ENCODE measurements around the gene S100A7A.
A peak's percentile ranks its signal among the peaks of the same experiment; 100 is the strongest.

The S100A7A gene

GRCh38 chr1:153415850-153416570 is at the start of gene S100A7A:
TSS of gene S100A7A (plus strand) at chr1:153416520. CDS start at chr1:153418083, 1,563 bp downstream.
- no peak for DNase-seq (ENCODE audit: low read depth, low spot score)

DNA sequence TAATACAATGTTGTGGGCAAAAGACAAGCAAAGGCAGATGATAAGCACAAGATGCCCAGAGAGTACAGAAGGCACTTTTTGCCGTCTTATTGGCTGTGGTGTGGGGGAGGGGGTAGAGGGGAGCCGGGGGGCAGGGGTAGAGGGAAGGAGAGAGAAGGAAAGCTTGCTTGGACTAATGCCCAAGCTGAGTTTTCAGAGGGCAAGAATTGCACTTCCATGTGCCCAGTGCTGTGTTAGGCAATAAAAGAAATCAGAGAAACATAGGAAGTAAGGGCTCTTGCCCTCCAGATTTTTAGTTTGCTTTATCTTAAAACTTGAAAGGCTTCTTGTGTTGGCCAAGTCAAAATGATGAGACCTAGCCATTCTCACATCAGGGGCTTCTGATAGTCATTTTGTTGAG is 49.2 kb upstream of the S100A7A start:
- DNase-seq (ENCODE audit: low read depth, low spot score), result no peak

GRCh38 chr1:153368495-153368894 is 47.8 kb upstream of the S100A7A start:
- no peak for DNase-seq (ENCODE audit: low read depth, low spot score)

- DNase-seq (ENCODE audit: low read depth, low spot score), result no peak
These were observed 46.2 kb upstream of the S100A7A start for GRCh38 chr1:153370146-153370545.

- no peak for DNase-seq (ENCODE audit: low read depth, low spot score)
These were observed 45.1 kb upstream of the S100A7A start for GRCh38 chr1:153371231-153371630.

- DNase-seq (ENCODE audit: low read depth, low spot score), result no peak
These were observed 43.7 kb upstream of the S100A7A start for GRCh38 chr1:153372571-153372970.

DNA sequence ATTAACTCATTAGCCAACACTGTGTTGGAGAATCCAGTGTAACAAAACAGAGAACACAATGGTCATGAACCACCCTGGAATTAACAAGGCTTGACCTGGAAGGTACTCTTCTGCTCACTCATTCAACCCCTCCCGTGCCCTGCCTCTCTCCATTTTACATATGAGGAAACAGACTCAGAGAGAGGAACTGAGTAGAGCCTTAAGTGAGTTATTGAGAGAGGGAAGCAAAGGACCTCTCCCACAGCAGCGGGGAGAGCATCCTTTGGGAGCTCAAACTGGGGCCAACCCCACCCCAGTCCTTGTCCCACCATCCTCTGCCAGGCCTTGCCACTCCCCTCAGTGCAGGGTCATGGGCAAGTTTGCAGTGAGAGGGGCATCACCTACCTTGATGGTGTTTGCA is 42.2 kb upstream of the S100A7A start:
- DNase-seq (ENCODE audit: low read depth, low spot score), result no peak

DNA sequence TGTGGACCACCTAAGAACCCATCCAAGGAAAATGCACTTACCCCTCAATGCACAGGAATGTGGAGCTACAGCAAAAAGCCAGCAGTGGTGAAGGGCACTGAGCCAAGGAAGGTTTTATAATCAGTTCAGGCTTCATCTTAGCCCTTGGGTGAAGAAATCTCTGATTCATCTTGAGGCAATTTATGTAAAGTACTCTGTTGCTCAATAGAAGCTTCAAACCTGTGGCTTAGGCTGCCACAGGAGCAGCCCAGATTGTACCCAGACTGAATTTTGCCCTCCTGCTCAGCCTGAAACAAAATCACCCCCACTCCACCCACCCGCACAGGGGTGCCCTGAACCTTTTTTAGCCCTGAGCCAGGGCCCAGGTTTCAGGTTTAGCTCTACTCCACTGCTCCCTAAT is 40.8 kb upstream of the S100A7A start, which contains the start of gene S100A12:
S100A12 (minus strand) TSS at position 111 of the 400 bp plus-strand sequence. CDS start 1,029 bp downstream, outside the sequence.
- no peak for DNase-seq (ENCODE audit: low read depth, low spot score)

DNA sequence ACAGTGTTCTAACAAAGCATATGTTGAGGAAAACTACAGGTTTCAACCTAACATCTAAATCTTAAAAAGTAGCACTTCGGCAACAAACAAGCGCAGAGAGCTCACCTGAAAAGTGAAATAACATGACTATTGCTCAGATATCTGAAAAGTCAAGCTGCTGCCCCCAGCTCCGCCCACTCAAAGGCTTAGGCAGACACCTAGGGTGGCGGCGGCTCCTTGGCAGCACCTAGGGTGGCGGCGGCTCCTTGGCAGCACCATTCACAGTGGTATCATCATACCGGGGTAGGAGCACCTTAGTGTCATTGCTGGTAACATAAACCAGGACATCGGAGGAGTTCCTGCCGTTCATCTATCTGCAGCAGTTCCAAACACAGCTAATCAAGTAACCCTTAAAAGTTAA is 36.7 kb upstream of the S100A7A start:
- DNase-seq (ENCODE audit: low read depth, low spot score), result no peak

DNA sequence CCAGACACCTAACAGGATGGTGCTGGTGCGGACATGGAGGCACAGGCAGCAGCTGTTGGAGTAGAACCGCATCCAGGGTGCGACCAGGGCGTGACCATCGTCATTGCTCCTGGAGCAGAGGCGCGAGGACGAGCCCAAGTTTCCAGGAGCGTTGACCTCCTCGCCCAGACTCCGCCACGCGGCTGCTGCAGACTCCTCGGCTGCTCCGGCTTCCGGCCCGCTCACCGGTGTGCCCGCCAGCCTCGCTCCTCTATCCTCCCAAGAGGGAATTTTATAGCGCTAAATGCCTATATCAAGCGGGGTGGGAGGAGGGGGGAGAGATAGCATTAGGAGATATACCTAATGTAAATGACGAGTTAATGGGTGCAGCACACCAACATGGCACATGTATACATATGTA is 35.6 kb upstream of the S100A7A start:
- no peak for DNase-seq (ENCODE audit: low read depth, low spot score)

DNA sequence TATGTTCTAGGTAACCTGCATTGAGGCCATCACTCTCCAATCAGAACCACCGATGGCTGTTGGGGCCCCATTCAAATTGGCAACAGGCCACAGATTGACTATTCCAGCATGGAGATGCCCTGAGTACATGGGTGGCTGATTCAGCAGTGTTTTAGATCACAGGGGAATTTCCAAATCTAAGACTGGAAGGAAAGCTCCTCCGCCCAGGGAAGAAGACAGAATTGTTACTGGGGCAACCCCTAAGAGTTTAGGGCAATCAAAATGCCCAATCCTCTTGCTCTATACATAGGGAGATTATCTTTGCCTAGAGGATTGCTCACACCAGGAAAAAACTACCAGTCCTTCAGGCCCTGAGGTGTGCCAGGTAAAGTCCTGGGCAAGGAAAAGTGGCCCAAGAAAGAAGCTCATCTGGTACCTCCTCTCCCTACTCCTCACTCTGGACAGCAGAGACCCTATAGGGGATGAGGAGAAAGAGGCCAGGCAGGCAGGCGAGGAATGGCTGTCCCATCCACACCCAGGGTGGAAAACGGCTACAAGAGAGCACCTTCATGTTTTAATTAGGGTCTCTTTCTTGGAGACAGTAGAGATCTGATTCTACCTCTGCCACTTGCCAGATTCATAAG is 31.3 kb upstream of the S100A7A start:
- no peak for DNase-seq (ENCODE audit: low read depth, low spot score)

DNA sequence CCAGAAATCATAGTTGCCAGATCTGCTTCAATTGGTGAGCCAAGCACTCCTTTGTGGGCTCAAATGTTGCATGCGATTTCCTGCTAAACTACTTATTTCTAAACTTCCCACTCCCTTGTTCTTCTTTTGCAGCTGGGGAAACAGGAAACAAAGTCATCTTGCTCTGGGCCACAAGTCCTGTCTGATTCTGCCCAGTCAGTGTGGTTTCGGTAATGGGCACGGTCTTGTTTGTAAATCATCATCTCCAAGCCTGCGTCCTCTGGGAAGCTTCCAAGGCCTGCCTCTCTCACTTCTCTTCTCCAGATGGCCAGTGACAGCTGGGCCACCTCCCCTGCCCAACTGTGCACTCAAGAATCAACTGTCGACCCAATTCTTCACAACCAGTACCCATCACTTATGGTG is 29.8 kb upstream of the S100A7A start:
- no peak for DNase-seq (ENCODE audit: low read depth, low spot score)

DNA sequence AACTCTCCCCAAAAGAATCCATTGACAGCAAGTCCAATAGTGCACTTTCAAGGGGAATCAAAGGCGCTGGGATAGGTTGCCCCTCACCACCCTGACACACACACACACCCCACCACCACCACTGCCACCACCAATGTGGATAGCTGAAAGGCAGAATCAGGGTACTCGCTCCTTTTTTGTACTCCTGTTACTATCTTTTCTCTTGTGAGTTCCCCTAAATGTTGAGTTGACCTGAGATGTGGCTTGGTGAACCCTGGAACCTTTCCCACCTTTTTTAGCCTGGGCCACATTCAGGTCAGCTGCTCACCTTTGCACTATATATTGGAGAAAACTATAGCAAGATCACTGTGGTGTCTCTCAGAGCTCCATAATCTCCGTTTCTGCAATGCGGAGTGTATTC is 29.3 kb upstream of the S100A7A start:
- no peak for DNase-seq (ENCODE audit: low read depth, low spot score)

DNA sequence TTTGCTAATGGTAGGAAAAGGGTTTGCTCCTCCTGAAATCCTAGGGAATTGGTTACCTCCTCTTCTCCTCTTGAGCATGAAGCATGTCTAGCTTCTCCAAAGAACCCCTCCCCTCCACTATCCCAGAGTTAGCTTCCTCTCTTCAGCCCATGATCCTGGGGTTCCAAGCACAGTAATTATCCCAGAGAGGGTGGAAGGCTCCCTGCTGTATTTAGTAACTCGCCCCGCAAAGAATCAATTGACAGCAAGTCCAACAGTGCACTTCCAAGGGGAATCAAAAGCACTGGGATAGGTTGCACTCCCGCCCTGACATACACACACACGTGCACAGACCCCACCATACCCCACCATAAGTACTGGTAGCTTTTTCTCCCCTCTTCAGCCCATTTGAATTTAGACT is 28.5 kb upstream of the S100A7A start:
- no peak for DNase-seq (ENCODE audit: low read depth, low spot score)

- no peak for DNase-seq (ENCODE audit: low read depth, low spot score)
These were observed 26.9 kb upstream of the S100A7A start for GRCh38 chr1:153389401-153389800.

- no peak for DNase-seq (ENCODE audit: low read depth, low spot score)
These were observed 26.1 kb upstream of the S100A7A start for GRCh38 chr1:153389973-153390879.

DNA sequence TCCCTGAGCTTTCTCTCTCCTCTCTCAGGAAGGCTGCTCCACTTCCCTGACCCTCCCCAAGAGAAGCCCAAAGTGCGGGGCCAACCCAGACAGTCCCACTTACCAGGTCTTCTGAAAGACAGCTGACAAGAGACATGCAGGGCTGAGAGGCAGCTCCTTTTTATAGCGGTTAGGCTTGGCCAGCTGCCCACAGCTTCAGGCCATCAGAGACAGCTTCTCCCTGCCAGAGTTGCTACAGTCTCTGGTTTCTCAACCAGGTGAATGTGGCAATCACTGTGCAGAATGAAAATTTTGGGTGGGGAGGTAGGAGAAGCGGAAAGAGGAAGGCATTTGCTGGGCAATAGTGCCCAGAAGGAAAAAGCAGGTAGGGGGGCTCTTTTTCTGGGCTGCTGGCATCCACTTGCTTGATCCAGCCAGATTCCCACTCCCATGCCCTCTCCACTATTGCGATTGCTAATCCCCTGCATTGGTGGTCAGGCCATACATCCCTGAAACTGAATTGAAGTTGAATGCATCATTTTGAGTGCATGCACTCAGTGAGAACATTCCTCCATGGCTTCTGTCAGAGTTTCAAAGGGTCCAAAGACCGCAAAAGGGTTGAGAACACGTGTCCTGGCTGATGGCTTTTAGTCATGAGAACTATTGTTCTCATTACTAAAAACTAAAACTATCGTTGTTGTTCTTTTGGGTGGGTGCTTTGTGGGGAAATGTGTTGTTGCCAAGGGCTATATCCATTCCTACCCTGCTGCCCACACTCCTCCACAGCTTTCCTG is 25.2 kb upstream of the S100A7A start, which contains the start of gene S100A8:
S100A8 (minus strand) TSS at position 136 of the 773 bp plus-strand sequence. CDS start 538 bp downstream, outside the sequence.
- no peak for DNase-seq (ENCODE audit: low read depth, low spot score)

- DNase-seq (ENCODE audit: low read depth, low spot score), result no peak
These were observed 24.1 kb upstream of the S100A7A start for GRCh38 chr1:153392258-153392657.

DNA sequence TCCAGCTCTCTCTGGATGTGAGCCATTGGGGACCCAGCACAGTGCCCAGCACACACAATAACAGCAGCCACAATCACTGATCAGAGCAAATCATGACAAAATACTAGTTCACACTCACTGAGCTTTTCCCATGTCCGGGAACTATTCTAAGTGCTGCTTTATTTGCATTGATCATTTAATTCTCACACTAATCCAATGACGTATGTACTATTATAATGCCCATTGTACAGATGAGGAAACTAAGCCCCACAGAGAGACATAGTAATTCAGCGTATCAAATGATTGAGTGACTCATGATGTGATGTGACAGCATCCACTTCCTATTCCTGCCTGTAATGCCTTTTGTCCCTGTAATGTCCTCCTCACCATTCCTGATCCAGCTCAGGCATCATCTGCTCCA is 23.5 kb upstream of the S100A7A start:
- no peak for DNase-seq (ENCODE audit: low read depth, low spot score)

- DNase-seq (ENCODE audit: low read depth, low spot score), result peak; percentile 59
These were observed 22.4 kb upstream of the S100A7A start for GRCh38 chr1:153393926-153394325.

DNA sequence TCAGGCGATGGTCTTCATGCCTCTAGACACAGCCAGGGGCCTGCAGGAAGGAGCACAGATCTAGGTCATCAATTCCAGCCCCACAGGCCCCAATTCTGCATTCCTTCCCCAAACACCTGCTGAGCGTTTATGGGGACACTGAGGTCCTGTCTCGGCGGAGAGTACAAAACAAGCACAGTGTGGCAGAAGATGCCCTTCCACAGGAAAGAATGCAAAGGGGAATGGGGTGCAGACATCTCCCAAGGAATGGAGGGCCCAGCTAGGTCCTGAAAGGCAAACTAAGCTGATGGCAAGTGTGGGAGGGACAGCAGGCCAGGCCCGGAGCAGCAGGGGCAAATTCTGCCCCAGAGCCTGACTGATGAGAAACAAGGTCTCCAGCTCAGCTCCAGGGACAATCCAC is 21.9 kb upstream of the S100A7A start:
- DNase-seq (ENCODE audit: low read depth, low spot score), result no peak

All from ELF-1 (cell line).